Measurements from ENCODE around the gene RASL12.

GRCh38 chr15:65069179-65069578 is 1.4 kb upstream of the RASL12 start:
- TF ChIP-seq CTCF (IDR thresholded peaks at IDR 0.05): no peak
- TF ChIP-seq POLR2A (IDR thresholded peaks at IDR 0.05): no peak
- peak; percentile 32 for TF ChIP-seq POLR2AphosphoS5 (IDR thresholded peaks at IDR 0.05)

Measured in prostate gland (tissue), 2 donors.